ENCODE measurements around the gene RMC1.
"Not testable (repeated sequence)": the region's sequence is repeated elsewhere in the genome, so short reads cannot be mapped to it uniquely, and the experiment has no call there.

RMC1 gene

DNA sequence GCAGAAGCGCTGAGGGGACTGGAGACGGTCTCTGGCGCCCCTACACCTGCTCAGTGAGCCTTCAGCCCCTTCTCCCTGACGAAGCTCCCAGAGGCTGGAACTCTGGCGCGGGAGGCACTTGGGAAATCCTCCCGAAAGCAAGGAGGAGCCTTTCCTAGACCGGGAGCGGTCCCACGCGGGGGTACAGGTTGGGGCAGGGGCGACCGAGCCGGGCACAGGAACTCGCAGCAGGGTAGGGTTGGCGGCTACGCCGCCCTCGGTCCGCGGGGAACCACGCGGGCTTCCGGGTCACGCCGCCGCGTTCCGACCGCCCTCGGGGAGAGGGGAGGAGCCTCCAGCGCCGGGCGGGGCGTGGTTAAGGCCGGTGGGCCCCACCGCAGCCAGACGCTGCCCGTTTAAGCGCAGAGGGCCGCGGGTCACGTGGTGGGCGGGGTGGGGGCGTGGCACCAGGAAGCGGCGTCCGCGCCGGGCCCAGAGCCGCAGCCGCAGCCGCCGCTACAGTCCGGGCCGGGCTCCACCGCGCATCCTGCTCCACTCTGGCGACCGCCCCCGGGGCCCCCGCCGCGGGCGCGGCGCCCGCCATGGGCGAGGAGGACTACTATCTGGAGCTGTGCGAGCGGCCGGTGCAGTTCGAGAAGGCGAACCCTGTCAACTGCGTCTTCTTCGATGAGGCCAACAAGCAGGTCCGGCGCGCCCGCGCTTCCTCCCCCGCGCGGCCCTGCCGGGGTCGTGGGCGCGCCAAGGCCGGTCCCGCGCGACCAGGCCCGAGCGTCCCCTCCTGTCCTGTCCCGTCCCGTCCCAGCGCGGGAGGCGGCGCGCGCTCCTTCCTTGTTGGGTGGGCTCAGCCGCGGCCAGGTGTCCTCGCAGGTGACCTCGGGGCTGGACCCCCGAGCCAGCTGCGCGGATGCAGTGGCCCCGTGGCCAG lies at the start of gene RMC1:
RMC1 (plus strand) TSS at position 474 of the 925 bp plus-strand sequence; CDS start at position 582, 108 bp downstream.
- peak; percentile 96 for DNase-seq

DNA sequence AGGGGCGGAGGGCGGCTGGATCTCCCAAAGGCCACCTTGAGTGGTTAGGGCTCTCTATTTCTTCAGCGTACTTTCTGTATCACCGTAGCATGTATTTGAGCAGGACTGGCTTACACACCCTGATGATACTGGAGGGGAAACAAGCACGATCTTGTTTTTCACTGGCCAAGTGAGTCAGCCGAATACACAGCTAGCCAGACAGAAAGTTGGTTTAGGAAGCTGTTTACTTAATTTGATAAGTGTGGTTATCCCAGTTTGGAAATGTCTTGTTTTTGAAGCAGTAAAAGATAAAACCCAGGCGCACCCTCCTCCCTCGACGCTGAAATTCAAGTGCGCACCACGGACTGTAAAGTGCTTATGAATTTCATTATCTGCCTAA lies 49.6 kb upstream of the RMC1 start:
- DNase-seq = no peak

DNA sequence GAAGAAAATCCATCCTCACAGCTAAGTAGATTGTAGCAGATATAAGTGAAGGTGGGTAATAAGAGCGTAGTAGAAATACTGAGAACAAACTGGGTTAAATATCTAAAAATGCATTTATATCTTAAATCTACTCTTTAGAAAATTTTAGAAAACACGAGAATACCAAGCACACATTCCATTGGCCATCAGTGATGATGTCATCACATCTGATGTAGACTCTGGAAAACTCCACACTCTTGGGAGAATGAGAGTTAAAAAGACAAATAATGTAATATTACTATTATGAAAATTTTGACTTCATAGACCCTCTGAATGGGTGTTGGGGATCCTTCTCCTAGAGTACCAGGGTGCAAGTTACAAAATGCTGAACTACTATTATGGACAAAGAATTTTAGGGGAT lies 46.5 kb upstream of the RMC1 start:
- no peak for DNase-seq

DNA sequence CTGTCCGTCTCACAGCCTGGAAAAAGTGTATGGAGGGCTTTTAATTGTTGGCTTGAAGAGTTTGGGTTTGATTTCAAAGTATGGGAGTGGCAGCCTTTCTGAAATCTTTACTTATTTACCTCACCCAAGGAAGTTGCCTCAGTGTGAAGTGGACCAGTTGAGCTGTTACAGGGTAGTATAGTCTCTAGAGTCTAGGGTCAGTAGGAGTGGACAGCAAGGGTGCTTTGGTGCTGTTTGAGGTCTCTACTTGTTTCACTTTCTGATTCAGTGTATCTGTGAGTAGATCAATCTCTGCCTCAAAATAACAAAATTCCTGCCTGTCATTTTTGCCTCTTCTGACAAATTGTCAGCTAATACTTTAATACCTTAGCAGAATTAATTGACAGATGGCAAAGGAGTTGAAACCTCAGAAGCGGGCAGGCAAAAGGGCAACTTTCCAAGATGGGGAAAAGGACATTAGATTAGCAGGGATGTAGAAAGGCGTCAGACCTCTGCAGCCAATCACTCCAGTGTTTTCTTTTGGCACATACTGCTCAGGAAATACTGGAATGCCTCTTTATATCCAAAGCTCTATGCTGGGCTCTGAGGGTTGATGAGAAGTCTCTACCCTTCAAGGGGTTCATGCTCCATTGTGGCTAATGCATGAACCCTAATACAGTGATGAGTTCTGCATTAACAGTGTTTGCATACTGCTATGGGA lies 44.3 kb upstream of the RMC1 start:
- no peak for DNase-seq

DNA sequence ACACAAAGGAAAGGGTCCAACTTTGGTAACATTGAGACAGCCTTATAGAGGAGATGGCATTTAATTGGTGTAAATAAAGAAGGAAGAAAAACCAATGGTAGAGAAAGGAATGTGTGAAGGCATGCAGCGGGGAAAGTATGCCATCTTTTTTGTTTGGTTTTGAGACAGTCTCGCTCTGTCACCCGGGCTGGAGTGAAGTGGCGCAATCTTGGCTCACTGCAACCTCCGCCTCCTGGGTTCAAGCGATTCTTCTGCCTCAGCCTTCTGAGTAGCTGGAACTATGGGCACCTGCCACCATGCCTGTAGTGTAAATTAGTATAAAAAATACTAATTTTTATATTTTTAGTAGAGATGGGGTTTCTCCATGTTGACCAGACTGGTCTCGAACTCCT lies 43.8 kb upstream of the RMC1 start:
- no peak for DNase-seq

DNA sequence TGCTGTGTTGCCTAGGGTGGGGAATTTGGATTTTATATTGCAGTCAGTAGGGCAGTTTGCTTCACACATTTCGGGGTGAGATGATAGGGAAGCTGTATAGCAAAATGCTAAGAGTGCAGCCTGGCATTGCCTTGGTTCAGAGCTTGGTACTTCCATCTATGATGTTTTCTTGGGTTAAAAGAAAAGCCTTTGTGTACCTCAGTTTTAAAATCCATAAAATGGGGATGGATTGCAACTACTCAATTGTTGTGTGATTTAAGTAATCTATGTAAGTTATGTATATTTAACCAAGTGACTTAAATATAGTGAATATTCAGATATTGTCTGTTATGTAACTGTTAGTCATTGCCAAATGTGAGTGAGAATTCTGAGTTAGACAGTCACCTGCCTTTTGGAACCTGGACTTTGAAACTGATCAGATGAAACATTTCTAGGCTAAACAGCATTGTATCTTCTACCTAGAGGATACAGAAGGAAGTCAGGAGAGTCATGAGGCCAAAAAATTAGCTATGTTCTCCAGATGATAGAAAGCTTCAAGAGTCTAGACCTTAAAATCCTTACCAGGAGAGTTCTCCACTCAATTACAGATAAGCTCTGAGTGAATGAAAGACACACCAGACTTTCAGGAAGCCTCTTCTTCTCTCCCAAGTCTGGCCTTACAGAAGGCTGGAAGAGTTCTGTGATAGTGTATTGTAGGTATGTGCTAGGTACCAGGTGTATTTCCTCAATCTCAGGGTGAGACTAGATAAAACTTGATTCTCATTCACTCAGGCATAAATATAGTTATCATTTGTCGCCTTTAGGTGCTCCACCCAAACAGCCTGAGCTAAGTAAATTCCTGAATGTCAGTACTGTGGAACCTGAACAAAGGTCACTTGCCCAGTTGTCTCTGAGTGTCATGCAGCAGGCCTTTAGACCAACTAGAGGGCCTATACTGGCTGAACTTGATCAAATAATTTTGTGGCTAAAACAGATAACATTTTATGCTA lies 42.7 kb upstream of the RMC1 start:
- DNase-seq = no peak

DNA sequence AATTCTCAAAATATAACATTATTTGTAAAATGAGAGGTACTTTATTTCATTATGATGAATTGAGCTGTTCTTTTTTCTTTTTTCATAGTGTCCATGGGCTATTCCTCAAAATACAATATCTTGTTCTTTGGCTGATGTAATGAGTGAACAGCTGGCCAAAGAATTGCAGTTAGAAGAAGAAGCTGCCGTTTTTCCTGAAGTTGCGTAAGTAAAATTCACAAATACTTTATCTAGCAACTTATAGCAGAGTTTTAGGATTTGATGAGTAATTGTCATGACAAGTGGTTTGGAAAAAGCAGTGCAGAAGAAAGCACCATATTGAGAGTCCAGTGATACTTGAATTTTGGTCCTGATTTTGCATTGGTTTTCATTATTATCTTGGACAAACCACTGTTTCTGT lies 40.4 kb upstream of the RMC1 start:
- DNase-seq = no peak

DNA sequence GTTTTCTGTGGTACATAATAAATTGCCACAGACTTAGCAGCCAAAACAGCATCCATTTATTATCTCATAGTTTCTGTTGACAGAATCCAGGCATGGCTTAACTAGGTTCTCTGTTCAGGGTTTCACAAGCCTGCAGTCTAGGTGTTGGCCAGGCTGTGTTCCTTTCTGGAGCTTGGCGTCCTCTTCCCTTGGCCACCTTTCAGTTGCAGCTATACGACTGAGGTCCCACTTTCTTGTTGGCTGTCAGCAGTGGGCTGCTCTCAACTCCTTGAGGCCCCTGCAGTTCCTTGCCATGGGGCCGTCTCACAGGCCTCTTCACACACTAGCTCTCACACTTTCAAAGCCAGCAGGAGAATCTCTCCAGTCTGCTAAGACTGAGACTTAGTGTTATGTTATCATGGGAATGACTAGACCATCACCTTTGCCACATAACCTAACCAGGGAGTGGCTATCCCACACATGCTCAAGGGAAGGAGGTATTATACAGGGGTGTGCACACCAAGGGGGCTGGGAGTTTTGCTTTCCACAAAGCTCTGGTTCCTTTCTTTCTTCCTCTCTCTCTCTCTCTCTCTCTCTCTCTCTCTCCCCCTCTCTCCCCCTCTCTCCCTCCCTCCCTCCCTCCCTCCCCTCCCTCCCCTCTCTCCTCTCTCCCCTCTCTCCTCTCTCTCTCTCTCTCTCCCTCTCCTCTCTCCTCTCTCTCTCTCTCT lies 34.4 kb upstream of the RMC1 start:
- DNase-seq = no peak

DNA sequence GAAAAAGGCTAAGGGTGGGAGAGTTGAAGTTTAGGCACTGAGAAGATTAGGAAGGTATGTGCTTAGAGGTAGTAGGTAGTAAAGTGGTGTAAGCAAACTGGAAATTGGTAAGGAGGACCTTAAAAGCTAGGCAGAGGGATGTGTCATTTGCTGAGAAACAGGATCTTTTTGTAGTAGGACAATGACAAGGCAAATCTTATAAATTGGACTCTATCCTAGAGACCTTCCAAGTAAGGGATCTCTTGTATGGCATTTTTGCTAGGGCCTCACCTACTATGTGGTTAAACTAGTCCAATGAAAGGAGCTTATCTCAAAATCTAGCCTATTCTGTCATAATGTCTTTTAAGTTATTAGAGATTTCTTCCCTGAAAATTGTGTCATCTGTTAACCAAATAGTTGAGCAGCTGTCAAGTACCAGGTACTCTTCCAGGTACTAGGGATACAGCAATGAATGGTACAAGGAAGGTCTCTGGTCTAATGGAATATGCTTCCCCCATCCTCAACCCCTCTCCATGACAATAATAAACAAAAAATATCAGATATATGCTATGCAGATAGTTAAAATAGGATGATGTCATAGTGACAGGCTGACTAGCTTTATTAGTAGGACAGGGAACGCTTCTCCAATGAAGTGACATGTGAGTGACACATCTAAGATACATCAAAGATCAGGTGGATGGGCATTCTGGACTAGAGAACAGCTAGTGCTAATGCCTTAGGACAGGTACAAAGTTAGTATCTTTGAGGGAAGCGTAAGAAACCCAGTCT lies 32.5 kb upstream of the RMC1 start:
- no peak for DNase-seq

DNA sequence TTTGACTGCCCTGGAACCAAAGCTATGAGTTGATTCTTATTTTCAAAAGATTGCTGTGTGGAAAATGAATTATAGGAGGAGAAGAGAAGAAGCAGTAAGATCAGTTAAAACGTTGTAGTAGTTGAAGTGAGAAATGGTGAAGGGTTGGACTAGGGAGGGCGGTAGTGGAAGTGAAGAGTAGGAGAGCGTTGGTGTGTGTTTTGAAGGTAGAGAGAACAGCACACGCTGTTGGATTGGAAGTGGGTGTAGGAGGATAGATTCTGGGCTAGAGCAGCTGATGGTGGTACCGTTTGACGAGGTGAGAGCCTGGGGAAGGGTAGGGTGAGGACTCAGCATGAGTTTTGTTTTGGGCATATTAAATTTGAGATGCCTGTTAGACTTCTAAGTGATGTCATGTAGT lies 31.8 kb upstream of the RMC1 start:
- DNase-seq = no peak

DNA sequence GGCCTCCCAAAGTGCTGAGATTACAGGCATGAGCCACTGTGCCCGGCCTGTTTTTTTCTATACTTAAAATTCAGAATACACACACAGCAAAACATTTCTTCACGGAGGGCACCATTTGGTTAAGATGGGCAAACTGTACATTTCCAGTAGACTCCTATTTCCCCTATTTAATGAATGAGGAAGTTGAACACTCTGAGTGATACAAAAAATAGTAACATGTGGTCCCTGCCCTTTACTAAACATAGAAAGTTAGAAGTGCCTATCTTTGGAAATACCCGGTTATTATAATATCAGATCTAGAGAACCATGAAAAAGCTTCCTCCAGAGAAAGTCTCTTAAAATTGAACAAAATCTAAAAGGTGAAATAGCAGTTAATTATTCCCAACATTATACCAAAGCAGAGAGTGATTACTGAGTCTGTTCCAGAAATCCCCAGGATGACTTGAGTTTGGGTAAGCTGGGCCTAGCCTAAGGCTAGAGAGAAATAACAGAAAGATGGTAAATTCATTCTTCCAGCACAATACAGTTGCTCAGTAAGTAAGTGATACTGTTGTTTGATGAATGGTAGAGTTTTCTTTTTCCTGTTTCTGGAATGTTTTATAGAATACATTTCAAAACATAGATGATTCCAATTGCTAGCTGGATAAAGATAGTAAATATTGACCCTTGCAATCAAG lies 23.3 kb upstream of the RMC1 start:
- no peak for DNase-seq

DNA sequence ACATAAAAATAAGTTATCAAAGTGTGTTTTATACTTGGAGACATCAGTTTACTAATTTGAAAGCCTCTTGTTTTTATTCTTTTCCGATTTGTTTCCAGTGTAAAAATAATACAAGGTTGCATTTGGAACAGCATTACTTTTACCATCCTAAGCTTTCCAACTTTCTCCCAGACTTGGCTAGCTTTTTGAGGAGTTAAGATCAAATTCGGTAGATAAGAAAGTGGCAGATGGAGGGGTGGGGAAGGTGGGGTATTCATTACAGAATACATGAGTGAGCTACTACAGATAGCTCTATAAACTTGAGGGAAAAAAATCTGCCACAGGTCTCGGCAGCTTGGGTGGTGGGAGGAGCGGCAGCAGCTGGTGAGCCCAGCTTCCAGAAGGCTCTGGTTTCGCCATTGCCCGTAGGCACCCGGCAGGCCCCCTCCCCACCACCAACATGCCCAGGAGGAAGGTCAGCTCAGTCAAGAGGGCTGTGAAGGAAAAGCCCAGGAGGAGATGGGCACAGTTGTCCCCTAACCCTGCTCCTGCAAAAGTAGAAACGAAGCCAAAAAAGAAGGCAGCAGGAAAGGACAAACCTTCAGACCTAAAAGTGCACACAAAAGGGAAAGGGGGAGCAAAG lies 18.6 kb upstream of the RMC1 start:
- DNase-seq = no peak

DNA sequence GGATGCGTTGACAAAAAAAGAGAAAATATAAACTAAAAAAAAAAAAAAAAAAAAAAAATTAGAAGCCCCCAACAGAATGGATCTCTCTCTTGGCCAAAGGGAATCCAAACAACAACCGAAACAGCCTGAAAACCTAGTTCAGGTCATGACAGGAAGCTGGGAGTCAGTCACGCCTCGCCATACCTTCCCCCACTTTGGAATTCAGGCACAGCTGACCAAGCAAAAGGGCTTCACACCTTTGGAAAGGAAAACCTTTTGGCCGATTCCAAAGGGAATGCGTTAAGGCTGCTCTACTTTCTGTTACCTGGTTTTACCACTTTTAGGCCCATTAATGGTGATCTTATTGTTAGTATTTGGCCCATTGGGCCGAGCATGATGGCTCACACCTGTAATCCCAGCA lies 17.9 kb upstream of the RMC1 start:
- DNase-seq = no peak

DNA sequence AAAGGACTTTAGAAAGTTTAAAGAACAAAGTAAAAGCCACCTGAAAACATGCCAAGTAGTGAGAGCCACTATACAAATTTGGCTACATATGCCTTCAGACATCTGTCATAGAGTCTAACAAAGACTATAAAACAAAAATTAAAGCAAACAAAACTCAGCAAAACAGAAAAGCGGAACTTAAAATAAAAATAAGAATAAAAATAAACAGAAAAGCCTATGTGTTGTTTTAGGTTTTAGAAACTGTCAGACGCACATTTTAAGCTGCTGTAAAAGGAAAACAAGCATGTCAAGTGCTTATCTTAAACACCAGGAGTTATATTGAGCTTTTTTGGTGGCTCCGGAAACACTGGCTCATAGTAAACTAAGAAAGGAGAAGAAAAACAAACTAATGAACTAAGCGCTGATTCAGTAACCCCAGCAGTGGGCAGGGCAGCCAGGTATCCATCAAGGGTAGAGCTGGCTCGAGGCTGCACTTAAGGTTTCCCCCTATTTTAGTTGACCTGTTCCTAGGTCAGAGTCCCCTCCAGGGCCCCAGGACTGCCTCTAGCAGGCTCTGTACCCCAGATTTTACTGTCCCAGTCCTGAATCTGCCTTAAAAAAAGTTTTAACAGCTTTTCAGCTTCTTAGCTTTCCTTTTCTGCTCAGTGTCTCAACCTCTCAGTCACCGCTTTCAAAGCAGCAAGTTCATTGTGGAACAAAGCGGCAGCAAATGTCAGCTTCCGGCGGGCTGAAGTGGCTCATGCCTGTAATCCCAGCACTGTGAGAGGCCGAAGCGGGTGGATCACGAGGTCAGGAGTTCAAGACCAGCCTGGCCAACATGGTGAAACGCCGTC lies 15.4 kb upstream of the RMC1 start:
- DNase-seq = no peak

DNA sequence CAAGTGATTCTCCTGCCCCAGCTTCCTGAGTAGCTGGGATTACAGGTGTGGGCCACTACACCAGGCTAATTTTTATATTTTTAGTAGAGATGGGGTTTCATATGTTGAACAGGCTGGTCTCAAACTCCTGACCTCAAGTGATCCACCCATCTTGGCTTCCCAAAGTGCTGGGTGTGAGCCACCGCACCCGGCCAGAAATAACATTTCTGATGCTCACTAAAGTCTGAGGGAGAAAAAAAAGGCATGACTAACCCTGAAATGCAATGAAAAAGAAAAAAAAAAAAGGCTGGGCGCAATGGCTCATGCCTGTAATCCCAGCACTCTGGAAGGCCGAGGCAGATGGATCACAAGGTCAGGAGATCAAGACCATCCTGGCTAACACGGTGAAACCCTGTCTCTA lies 13.7 kb upstream of the RMC1 start:
- DNase-seq = not testable (repeated sequence)

DNA sequence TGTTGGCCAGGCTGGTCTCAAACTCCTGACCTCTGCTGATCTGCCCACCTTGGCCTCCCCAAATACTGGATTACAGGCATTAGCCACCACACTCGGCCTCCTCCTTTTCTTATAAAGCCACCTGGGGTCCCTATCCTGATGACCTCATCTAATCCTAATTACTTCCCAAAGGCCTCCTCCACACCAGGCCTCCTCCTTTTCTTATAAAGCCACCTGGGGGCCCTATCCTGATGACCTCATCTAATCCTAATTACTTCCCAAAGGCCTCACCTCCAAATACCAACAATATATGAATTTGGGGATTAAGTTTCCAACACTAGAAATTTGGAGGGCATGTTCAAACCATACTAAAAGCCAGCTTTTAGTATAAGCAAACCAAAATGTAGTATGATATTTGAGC lies 9.7 kb upstream of the RMC1 start:
- no peak for DNase-seq

DNA sequence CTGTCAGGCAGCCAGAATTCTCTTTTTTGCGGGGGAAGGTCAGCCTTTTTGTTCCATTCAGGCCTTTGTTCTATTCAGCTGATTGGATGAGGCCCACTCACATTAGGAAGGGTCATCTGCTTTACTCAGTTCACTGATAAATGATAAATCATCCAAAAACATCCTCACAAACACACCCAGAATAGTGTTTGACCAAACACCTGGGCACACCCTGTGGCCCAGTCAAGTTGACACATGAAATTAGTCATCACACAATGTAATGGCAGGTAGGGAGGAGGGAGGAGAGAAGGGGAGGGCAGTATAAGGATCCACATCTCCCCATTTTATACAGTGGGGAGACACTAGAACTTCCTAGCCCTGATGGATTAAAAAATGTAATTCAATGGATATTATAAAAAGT lies 8.3 kb upstream of the RMC1 start:
- DNase-seq = no peak

DNA sequence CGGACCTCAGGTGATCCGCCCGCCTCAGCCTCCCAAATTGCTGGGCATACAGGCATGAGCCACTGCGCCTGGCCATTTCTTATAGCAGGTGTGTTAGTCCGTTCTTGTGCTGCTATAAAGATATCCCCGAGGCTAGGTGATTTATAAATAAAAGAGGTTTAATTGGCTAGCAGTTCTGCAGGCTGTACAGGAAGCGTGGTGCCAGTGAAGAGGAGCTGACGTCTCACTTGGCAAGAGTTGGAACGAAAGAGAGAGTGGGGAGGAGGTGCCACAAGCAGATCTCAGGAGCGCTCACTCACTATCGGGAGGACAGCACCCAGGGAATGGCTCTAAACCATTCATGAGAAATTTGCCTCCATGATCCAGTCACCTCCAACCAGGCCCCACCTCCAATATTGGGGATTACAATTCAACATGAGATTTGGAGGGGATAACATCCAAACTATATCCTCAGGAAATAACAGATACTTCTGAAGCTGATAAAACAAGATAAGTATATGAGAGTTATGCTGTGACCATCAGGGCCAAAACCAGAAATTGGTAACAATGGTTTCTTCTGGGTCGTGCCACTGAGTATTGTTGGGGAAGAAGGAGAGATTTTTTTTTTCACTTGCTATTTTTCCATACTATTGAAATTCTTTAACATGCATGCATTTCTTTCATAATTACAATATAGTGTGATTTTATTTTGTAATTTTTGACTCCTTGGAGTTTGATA lies 7.4 kb upstream of the RMC1 start:
- DNase-seq = no peak

DNA sequence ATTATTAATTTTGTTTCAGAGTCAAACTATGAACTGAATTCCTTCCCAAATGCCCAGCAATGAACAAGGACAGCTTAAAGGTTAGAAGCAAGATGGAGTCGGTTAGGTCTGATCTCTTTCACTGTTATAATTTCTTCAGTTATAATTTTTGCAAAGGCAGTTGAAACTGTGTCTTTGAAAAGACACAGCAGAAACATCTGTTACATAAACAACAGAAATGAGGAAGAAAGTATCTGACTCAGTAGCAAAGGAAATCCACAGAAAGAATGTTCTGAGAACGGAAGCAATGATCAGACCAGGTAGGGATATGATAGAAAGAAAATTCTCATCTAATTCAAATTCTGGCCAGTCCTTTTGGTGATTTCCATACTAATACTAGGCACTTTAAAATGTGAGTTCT lies 5.2 kb upstream of the RMC1 start:
- DNase-seq = no peak
